ENCODE results near the gene SPSB3.

Gene SPSB3

DNA sequence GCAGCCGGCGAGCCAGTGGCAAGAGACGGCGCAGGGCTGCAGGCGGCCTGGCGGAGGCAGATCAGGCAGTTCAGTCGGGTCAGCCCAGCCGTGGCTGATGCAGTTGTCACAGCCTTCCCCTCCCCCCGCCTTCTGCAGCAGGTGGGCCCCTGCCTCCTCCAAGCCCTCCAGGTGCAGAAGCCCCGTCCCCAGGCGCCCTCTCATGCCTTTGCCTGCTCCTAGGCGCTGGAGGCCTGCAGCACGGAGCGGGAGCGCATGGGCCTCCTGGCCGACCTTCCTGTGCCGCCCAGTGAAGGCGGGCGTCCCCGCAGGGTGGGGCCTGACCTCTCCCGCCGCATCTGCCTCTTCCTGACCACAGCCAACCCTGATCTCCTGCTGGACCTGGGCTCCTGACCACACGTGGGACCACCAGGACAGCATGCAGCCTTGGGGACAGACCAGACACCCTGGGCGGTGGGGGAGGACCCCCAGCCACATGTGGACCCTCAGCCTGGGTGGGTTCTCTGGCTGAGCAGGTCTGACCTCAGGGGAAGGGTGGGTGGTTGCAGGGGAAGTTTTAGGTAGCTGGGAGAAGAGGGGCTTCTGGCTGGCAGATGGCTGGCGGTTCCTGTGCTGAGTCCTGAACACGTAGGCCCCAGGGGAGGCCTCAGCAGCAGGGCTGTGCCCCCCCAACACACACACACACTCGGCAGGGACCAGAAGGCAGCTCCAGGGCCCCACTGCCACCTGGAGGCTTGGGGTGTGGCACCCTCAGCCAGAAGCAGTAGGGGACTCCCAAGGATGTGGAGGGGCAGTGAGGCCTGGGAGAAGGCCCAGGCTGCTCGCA is 6.3 kb downstream of the SPSB3 start:
- in situ Hi-C loops (cut with HindIII; ENCODE audit: low sequenced_read_pairs), result no loop called here

DNA sequence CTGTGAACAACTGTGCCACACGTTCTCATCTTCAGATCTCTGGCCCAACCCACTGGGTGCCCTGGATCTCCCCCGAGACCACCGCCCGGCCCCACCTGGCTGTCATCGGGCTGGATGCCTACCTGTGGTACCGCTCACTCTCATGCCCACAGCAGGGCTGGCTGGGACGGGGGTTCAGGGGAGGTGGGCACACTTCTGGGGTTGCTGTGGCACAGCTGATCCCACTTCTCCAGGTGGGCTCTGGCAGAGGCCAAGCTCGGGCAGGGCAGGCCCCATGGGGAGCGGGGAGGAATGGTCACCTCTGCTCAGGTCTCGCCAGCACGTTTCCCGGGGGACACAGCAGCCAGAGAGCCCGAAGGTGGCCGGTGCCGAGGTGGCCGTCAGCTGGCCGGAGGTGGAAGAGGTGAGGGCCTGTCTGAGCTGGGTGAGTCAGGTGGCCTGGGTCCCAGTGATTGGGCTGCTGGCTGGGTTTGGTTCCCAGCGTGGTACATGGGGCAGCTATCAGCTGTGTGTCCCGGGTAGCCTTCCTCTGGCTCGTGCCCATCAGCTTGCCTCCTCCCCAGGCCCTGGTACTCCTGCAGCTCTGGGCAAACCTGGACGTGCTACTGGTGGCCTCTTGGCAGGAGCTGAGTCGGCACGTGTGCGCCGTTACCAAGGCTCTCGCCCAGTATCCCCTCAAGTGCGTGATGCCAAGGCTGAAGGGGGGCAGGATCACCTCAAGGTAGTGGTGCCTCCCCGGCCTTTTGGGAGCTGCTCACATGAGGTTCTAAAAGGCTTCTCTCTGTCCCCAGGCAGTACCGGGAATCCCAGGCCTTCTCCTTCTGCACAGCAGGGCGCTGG is 7.1 kb downstream of the SPSB3 start:
- in situ Hi-C loops (cut with HindIII; ENCODE audit: low sequenced_read_pairs), result no loop called here

DNA sequence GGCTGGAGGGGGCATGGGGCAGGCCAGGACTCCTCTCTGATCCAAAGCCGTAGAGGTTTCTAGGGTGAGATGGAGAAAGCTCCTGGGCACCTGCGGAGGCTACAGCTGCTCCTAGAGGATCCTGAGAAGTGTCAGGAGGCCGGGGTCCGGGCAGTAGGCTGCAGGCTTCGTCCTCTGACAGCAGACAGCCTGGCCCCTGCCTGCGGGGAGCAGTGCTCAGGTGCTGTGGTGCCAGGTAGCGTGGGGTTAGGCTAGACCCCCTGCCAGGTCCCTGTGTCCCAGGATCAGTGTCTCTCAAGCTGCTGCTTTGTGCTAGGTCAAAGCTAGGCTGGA is 8.0 kb downstream of the SPSB3 start:
- in situ Hi-C loops (cut with HindIII; ENCODE audit: low sequenced_read_pairs), result no loop called here

DNA sequence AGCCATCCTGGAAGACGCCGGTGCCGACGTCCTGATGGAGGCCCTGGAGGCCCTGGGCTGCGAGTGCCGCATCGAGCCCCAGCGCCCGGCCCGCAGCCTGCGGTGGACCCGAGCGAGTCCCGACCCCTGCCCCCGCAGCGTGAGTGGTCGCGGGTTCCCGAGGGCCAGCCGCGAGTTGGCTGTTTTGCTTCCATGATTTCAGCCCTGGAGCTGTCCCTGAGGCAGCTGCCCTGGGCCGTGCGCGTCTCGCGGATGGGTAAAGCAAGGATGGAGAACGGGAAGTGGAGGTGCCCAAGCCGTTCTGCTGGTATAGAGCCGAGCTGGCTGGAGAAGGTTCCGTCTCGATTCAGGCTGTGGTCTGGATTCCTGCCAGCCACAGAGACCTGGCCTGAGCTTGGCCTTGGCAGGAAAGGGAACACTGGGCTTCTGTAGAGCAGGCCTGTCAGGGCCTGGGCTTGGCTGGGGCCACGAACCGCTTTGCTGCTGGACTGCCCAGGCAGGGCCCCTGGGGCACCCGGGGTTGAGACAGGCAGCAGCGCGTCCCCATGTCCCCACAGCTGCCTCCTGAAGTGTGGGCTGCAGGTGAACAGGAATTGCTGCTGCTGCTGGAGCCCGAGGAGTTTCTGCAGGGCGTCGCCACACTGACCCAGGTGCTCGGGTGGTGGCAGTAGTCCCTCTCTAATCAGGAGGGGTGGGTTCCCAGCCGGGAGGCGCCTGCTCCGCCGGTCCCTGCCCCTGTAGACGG is 8.5 kb downstream of the SPSB3 start:
- in situ Hi-C loops (cut with HindIII; ENCODE audit: low sequenced_read_pairs), result no loop called here

DNA sequence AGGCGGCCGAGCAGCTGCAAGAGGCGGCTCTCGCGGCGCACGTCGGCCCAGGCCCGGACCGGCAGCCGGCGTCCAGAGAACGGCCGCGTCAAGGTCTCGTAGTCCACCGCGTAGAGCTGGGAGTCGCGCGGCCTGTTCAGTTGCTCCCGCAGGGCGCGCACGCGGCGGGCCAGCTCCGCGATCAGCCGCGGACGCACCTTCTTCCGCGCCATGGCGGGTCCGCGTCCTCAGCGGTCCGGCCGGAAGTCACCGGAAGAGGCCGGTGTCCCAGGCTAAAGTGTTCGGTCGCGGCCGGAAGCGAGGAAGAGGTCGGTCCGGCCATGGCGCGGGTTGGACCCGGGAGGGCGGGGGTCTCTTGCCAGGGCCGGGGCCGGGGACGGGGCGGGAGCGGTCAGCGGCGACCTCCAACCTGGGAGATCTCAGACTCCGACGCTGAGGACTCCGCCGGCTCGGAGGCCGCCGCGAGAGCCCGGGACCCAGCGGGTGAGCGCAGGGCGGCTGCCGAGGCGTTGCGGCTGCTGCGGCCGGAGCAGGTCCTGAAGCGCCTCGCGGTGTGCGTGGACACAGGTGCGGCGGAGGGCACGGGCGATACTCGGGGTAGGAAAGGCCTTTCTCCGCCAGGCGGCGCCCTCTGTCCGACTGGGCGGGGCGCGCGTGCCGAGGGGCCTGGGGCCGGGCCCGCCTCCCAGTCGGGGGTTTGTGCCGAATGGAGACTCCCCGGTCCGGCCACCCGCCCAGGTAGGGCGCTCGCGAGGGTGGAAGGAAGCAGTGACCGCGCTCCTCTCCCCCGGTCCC is 9.3 kb downstream of the SPSB3 start, which contains the start of gene MRPS34:
Gene MRPS34 (minus strand): TSS at position 227 of the 795 bp plus-strand sequence. CDS start 15 bp downstream, at position 212.
- in situ Hi-C loops (cut with HindIII; ENCODE audit: low sequenced_read_pairs), result no loop called here

DNA sequence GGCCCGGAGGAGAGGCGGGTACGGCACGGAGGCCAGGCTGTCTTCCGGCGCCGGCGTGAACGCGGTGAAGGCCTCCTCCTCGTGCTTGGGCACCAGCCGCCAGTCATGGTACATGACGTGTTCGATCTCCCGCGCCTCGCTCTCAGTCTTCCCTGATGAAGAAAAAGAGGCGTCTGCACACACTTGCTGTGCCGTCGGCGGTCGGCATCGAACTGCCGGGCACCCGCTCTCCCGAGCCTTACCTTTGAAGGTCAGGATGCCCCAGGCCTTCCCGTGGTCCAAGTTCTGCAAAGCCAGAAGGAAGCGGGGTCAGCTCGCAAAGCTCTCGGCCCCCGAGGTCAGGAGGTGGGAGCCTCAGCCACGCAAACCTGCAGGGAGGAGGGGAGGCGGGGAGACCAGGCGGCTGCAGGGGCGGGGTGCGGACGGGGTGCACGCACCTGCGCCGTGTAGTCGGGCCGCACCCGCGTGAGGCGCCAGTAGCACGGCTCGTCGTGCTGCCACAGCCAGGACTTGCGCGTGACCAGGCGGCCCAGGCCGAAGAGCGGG is 9.9 kb downstream of the SPSB3 start, which contains the start of gene EME2:
Gene EME2 (plus strand): TSS at position 449 of the 546 bp plus-strand sequence. CDS start 418 bp downstream, outside the sequence.
- in situ Hi-C loops (cut with HindIII; ENCODE audit: low sequenced_read_pairs), result no loop called here

DNA sequence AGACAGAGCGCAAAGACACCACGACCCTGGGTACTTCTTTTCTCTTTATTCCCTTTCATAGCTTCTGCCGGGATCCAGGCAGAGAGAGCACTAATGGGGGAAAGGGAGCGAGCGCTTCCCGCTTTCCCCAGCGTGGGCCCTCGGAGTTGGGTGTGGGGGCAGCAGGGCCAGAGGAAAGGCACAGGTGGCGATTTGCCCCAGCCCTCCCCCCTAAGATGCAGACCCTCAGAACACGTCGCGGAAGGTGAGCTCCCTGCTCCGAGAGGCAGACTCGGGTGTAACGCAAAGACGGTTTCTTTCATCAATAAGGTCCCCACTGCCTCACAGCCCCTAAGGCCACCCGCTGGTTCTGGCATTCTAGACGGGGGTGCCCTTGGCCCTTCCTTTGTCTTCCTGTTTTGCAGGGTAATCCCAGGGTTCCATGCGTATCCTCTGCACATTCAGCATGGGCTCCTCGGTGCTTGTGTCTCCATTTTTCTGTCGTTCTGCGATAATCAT is 10.5 kb downstream of the SPSB3 start:
- in situ Hi-C loops (cut with HindIII; ENCODE audit: low sequenced_read_pairs), result no loop called here

DNA sequence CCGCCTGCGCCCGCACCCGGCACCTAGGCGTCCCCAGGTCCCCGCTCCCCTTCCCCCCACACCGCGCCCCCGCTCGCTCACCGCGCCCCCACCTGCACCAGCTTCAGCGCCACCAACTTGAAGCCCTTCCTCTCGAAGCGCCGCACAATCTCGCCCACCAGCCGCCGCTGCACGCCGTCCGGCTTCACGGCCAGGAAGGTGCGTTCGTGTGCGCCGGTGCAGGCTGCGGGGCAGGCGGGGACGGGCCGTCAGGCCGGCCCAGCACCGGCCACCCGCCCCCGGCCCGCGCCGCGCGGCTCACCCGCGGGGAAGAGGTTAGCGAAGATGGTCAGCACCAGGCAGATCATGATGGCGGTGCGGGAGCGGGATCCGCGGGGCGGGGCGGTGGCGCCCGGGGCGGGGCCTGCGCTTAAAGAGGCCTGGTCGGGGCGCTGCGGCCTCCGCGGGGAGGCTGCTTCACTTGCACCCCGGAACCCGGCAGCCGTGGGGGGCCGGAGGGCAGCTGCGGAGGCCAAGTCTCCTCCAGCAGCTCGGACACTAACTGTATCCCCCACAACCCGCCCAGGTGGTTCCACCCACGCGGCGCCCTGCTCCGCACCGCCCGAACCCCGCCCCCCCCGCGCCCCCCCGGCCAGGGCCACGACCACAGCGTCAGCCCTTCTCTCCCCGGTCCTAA is 11.0 kb downstream of the SPSB3 start, which contains the start of gene NME3:
Gene NME3 (minus strand): TSS at position 356 of the 676 bp plus-strand sequence. CDS start 9 bp downstream, at position 347.
- in situ Hi-C loops (cut with HindIII; ENCODE audit: low sequenced_read_pairs), result no loop called here

DNA sequence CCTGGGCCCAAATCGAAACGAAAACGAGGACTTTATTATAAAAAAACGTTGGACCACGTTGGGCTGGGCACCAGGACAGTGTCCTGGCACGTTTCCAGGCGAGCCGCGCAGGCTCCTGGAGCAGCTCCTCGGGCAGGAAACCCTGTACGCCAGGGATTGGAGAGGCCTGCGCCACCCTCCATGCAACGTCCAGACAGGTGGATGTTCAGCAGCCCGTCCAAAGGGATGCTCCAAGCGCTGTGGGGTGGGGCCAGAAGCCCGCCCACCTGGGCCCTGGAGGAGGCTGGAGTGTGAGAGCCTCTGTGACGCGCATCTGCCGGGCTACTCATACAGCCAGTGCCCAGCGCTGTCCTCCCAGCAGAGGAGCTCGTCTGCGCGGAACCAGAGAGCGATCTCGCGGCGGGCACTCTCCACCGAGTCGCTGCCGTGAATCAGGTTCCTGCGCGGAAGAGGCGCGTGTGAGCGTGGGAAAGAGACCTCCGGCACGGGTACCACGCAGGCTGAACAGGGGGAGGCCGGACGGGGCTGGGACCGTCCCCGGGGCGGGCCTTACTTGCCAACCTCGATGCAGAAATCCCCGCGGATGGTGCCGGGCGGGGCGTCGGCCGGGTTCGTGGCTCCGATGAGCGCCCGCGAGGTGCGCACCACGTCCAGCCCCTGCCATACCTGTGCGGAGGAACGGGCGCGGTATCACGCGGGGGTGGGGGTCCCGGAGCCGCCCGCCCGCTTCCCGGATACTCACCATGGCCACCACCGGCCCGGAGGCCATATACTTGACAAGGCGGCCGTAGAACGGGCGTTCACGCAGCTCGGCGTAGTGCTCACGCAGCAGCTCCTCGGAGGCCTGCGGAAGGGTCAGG is 11.8 kb downstream of the SPSB3 start:
- in situ Hi-C loops (cut with HindIII; ENCODE audit: low sequenced_read_pairs), result no loop called here

DNA sequence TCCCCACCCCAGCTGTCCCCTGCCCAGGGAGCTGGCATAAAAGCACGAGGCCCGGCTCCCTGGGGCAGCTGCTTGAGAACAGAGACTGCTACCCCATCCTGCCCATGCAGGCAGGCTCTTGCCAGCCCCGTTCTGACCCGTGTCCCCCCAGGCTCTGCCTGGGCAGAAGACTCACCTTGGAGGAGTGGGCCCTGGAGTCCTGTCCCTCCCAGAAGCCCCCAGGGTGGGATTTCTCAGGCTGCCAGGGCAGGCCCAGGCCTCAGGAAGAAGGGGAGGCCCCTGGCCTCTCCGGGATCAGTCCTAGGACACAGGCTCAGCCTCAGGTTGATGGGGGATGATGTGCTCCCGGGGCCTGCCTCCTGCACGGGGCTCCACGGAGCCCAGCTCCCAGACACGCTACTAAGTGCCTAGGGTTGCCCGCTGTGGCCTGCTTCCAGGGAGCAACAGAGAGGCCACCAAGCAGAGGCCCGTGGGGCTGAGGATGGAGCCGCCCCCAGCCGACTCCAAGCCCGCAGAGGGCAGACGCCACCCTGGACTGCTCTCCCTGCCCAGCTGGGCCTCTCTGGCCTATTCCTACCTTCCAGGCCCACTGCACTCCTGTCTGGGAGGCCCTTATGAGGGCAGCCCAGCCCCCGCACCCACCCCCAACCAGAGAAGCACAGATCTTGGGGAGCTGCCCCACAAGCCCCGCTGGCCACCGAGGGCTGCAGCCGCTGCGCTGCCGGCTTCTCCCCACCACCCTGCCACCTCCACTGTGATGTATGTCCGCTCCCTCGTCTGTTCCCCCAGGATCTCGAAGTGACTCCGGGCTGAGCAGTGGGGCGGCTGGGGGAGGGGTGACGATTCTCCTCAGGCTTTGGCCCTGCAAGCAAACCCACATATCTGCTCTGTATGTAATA is 12.7 kb downstream of the SPSB3 start:
- in situ Hi-C loops (cut with HindIII; ENCODE audit: low sequenced_read_pairs), result loop anchor here (10.0 kb wide), 1 partner anchor 65 kb away; the partner anchor contains the start of gene MAPK8IP3

DNA sequence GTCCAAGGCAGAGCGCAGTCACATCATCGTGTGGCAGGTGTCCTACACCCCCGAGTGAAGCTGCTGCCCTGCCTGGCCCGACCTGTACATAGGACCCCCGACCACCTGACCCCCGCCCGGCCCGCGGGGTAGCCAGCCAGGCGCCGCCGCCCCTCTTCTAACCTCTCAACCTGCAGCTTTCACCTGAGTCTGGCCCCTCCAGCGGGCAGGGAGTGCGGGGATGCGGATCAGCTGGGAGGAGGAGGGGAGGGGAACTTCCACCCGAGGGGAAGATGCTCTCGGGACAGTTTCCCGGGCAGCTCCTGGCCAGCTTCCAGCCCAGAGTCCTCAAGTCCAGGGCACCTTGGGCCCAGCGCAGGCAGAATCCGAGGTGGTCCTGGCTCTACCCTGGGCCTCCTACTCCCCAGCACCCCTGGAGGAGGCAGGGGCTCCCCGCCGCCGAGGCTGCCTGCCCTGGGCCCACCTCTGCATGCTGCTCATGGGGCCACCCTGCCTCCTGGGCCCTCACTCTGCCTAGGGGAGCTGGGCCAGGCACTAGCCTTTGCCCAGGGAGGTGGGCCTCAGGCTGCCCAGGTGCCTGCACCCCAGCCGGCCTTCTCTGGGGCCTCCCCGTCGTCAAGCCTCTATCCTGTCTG is 13.5 kb downstream of the SPSB3 start:
- in situ Hi-C loops (cut with HindIII; ENCODE audit: low sequenced_read_pairs), result loop anchor here (10.0 kb wide), 1 partner anchor 64 kb away; the partner anchor contains the start of gene MAPK8IP3

DNA sequence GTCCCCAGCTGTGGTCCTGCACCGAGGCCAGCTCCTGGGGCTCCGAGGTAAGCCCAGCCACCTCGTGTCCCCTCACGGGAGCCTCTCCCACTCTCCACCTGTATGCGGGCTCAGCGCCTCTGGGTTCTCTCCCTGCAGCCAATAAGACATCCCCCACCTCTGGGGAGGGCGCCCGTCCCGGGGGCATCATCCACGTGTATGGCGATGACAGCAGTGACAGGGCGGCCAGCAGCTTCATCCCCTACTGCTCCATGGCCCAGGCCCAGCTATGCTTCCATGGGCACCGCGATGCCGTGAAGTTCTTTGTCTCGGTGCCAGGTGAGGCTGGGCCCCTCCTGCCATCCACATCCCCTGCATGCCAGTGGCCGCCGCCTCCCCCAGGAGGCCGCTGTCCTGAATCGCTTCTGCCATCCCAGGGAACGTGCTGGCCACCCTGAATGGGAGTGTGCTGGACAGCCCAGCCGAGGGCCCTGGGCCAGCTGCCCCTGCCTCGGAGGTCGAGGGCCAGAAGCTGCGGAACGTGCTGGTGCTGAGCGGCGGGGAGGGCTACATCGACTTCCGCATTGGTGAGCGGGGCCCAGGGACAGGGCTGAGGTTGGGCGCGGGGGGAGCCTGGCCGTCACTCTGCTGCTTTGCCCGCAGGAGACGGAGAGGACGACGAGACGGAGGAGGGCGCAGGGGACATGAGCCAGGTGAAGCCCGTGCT is 14.2 kb downstream of the SPSB3 start:
- in situ Hi-C loops (cut with HindIII; ENCODE audit: low sequenced_read_pairs), result loop anchor here (10.0 kb wide), 1 partner anchor 63 kb away; the partner anchor contains the start of gene MAPK8IP3

DNA sequence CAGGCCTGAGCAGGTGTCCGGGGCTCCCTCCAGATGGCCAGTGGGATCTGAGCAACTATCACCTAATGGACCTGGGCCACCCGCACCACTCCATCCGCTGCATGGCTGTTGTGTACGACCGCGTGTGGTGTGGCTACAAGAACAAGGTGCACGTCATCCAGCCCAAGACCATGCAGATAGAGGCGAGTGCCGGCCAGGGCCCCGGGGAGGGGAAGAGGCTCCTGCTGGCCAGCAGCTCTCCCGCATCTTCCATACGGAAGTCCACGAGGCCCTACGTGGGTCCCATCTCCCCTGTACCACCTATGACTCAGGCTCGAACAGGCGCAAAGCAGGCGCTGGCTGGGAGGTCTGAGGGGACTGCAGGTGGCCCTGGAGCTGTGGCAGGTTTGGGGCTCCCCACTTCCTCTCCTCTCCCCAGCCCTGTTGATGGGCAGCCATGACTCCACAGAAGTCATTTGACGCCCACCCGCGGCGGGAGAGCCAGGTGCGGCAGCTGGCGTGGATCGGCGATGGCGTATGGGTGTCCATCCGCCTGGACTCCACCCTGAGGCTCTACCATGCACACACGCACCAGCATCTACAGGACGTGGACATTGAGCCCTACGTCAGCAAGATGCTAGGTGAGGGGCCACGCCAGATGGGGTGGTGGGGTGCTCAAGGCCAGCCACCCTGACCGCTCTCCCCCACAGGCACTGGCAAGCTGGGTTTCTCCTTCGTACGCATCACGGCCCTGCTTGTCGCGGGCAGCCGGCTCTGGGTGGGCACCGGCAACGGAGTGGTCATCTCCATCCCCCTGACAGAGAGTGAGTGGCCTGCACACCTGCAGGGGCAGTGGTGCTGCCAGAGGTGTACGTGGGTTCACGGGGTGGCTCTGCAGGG is 15.0 kb downstream of the SPSB3 start:
- in situ Hi-C loops (cut with HindIII; ENCODE audit: low sequenced_read_pairs), result loop anchor here (10.0 kb wide), 1 partner anchor 63 kb away; the partner anchor contains the start of gene MAPK8IP3

DNA sequence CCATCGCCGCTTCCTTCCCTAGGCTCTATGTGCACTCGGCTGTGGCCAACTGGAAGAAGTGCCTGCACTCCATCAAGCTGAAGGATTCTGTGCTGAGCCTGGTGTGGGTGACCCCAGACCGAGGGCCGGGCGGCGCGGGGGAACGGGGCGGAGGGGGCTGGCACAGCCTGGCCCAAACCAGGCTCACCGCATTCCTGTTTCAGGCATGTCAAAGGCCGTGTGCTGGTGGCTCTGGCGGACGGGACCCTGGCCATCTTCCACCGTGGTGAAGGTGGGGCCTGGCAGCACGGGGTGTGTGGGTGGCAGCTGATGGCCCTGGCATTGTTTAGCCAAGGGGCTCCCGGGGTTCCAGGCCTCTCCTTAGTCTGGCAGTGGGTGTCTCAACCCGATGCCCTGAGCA is 15.7 kb downstream of the SPSB3 start:
- in situ Hi-C loops (cut with HindIII; ENCODE audit: low sequenced_read_pairs), result loop anchor here (10.0 kb wide), 1 partner anchor 62 kb away; the partner anchor contains the start of gene MAPK8IP3

DNA sequence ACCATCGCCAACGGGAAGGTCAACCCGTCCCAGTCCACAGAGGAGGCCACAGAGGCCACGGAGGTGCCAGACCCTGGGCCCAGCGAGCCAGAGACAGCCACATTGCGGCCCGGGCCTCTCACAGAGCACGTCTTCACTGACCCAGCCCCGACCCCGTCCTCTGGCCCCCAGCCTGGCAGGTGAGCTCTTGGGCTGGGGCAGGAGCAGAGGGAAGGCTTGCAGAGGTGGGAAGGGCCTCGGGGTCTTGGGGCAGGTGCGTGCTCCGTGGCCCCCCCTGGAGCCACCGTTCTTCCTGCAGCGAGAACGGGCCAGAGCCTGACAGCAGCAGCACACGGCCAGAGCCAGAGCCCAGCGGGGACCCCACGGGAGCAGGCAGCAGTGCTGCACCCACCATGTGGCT is 16.1 kb downstream of the SPSB3 start:
- in situ Hi-C loops (cut with HindIII; ENCODE audit: low sequenced_read_pairs), result loop anchor here (10.0 kb wide), 1 partner anchor 61 kb away; the partner anchor contains the start of gene MAPK8IP3

Measured in endothelial cell of hepatic sinusoid (primary cell).